ENCODE measurements around the gene NSD2. TPM values are rescaled to one million over a fixed set of nuclear protein-coding genes. Genes with fewer than 3 reads are reported as not detected.
A peak's percentile ranks its signal among the peaks of the same experiment; 100 is the strongest.
"Not testable (repeated sequence)": the region's sequence is repeated elsewhere in the genome, so short reads cannot be mapped to it uniquely, and the experiment has no call there.

The NSD2 gene
- total RNA-seq, 1 experiment from 2014 or later = 86.9 TPM

DNA sequence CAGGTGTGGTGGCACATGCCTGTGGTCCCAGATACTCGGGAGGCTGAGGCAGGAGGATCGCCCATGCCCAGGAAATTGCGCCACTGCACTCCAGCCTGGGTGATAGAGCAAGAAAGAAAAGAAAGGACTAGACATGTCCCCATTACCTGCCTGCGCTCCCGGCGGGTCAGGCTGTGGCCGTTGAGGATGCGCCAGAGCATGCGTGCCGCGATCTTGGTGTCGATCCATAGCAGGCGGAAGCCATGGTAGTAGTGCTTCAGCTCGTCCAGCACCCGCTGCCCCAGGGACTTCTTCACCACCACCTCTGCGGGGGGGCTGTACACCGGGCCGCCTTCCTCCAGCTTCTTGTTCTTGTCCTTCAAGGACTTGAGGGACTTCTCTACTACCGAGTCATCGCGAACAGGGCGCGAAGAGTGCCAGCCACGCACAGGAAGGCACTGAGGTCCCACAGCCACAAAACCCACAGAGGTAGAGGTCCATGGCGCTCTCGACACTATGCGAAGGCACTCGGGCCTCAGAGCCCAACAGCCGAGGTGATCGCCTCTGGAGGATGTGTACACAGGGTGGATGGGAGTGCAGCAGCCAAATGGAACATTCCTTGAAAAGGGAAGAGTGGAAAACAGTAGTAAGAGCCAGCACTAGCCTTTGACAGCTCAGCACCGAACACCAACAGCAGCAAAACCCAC lies 29.8 kb upstream of the NSD2 start:
- in situ Hi-C loops (cut with HindIII; ENCODE audit: low sequenced_read_pairs) = no loop called here
- DNase-seq (ENCODE audit: low spot score) = no peak

DNA sequence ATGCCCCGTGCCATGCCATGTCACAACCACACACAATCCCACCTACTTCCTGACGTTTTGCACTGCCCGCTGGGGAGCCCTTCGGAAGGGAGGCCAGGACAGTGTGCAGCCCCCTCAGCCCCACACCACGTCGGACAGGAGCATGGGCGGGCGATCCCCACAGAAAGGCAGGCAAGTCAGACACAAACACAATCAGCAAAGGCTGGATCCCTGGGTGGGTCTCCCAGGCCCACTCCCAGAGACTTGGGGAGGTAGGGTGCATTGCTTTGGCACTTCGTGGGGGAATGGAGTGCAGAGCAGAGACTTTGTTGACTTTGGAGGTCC lies 29.3 kb upstream of the NSD2 start:
- no peak for DNase-seq (ENCODE audit: low spot score)
- in situ Hi-C loops (cut with HindIII; ENCODE audit: low sequenced_read_pairs) = no loop called here

DNA sequence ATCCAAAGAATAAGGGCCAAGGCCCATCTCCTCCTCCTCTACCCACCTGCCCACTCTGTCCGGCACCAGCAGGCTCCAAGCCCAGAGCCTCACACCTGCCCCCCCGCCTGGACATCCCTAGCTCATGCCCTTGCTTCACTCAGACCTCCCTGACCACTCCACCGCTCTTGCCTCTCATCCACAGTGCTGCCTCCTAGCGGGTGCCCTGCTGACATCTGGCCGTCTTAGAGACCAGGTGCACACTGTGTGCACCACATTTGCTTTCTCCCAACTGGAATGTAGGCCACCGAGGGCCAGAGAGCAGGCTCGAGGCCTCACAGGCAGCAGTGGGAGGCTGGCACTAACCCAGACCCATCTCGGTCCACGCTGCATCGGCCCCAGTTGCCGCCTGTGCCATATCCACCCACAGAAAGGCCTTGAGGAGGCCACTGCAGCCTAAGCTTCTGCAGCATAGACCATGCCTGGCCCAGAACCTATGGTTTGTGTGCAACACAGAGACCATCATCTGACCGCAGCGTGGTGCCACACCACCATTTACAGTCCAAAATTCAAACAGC lies 28.8 kb upstream of the NSD2 start:
- peak; percentile 58 for DNase-seq (ENCODE audit: low spot score)
- in situ Hi-C loops (cut with HindIII; ENCODE audit: low sequenced_read_pairs) = no loop called here

DNA sequence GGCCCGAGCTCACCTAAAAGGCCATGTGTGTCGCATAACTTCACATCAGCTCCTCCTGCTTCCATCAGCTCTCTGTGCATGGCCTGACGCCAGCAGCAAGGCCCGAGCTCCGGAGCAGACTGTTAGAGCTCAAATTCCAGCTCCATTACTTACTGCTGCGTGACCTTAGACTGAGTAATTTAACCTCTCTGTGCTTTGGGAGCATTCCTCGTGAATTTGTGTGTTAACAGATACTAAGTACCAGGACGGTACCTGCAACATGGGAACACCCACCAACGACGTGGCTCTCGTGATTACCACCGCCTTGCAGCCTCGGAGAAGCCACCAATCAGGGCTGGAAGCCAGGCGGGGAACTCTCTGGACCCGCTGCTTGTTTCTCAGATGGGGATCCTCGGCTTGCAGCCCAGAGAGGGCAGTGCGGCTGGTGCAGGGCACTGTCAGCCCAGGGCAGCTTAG lies 28.2 kb upstream of the NSD2 start:
- in situ Hi-C loops (cut with HindIII; ENCODE audit: low sequenced_read_pairs) = no loop called here
- peak; percentile 73 for DNase-seq (ENCODE audit: low spot score)

DNA sequence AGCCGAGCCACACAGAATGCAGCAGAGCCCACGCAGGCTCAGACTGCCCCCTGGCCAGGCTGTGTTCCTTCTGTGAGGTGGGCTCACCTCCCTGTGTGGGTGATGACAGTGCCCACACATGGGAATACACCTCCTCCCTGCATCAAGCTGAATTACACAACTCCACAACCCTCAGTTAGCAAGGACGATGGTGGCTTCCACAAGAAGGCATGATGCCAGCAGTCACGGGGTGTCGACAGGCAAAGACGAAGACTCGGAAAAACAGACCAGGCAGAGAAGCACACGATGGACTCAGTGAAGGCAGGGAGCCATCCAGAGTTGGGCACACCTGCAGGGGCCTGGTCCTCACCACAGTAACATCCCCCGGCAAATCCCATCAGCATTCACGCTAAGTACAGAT lies 27.3 kb upstream of the NSD2 start:
- DNase-seq (ENCODE audit: low spot score) = peak; percentile 59
- in situ Hi-C loops (cut with HindIII; ENCODE audit: low sequenced_read_pairs) = no loop called here

DNA sequence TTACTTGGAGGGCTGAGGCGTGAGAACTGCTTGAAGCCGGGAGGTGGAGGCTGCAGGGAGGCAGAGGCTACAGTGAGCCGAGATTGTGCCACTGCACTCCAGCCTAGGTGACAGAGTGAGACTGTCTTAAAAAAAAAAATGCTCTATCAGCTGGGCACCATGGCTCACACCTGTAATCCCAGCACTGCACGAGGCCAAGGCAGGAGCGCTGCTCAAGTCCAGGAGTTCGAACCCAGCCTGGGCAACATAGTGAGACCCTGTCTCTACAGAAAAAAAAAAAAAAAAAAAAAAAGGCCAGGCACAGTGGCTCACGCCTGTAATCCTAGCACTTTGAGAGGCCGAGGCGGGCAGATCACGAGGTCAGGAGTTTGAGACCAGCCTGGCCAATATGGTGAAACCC lies 26.6 kb upstream of the NSD2 start:
- DNase-seq (ENCODE audit: low spot score); in situ Hi-C loops (cut with HindIII; ENCODE audit: low sequenced_read_pairs): not testable (repeated sequence)

DNA sequence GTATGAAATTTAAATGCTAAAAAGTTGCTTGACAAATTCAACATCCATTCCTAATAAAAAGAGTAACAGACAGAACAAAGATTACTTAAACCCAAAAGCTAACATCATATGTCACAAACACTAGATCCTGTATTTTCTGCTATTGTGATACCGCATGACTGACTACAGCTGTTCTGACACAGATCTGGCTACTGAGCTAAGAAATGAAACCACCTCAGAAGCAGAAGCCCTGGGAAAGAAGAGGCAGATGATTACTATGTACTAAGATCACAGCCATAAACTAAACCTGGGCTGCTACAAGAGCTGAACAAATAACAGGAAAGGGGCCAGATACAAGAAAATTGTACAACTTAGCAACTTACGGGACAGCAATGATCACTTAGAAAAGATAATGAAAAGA lies 24.6 kb upstream of the NSD2 start:
- no peak for DNase-seq (ENCODE audit: low spot score)
- in situ Hi-C loops (cut with HindIII; ENCODE audit: low sequenced_read_pairs) = no loop called here

DNA sequence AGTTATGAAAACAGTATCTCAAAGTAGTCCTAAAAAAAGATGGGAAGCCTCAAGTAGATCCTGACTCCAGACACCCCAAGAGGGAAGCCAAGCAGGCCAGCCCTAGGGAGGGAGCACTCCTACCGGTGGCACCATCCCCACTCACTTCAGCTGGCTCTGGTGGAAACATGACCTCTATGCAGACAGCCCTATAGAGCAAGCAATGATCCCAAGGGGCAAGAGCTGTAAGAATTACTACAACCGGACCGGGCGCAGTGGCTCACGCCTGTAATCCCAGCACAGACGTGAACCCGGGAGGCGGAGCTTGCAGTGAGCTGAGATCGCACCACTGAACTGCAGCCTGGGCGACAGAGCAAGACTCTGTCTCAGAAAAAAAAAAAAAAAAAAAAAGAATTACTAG lies 20.9 kb upstream of the NSD2 start:
- in situ Hi-C loops (cut with HindIII; ENCODE audit: low sequenced_read_pairs) = no loop called here
- peak; percentile 30 for DNase-seq (ENCODE audit: low spot score)

DNA sequence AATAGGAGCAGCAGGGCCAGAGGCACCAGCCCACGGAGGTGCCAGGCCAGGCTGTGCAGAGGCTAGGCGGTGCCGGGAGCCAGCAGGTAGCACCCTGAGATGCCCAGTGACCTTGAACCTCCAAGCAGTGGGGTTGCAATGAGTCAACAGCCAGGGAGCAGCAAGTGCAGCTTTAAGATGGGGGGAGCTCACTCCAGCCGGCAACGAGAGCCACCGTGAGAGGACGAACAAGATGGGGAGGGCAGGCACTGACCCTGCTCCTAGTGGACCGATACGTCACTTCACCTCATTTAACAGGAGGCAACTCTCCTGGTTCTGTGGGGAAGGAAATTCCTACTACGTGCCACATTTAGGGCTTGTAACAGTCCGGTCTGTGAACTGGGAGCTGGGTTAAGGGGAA lies 20.0 kb upstream of the NSD2 start:
- in situ Hi-C loops (cut with HindIII; ENCODE audit: low sequenced_read_pairs) = no loop called here
- DNase-seq (ENCODE audit: low spot score) = peak; percentile 66

DNA sequence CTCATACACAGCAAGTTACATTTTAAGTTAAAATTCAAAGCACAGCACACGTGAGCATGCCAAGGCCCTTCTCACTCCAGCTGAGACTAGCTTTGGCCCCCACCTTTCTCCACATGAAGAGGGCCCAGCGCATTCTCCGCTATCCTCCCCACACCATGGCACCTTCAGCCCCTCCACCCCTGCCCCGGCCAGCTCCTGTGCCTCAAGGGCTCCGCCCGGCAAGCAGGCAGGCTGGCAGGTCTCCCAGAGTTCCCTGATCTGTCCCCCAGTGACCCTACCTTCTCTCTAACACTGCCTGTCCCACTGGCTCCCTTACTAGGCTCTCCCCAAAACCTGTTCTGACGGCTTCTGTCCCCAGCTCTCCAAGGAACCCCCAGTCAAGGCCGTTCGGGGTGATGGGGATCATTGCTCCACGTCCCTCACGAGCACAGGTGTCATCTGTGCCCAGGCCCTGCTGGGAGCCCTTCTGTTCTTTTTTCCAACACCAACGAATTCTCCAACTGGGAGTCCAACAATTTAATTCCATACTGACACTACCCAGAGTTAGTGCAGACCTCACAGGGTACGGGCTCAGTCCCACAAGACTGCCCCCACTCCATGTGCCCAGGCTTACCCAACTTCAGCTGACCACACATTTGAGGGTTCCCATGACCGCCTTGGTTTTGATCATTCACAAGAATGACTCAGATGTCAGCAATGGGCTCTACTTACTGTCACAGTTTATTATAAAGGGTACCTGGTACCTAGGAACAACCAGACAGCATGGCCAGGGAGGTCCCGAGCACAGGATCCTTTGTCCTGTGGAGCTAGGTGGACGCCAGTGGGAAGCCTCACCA lies 19.4 kb upstream of the NSD2 start:
- in situ Hi-C loops (cut with HindIII; ENCODE audit: low sequenced_read_pairs) = no loop called here
- peak; percentile 81 for DNase-seq (ENCODE audit: low spot score)

DNA sequence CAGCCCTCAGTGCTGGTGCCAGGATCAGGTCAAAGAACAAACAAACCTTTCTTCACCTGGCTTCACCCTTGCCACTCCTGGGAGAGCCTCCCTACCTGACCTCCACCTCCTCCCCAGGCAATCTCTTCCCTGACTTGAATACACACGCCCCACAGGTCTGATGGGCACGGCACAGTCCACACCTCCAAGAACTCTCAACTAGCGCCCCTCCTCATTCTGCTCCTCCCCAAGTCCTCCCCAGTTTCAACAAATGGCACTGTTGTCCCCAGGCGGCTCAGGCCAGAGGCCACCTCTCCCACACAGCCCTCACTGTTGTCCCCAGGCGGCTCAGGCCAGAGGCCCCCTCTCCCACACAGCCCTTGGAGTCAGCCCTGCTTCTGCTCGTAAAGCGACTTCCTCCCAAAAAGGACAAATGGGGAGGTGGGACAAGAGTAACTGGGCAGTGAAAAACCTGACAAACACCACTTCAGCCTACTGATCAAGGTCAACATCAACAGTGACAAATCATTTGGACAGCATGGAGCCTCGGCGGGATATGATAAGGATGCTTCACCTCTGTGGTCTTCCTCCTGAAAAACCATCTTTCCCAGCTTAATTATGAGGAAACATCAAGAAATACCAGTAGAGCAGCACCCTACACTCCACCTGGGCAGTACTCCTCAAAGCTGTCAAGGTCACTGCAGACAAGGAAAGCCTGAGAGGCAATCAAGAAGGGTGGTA lies 18.1 kb upstream of the NSD2 start:
- in situ Hi-C loops (cut with HindIII; ENCODE audit: low sequenced_read_pairs) = no loop called here
- no peak for DNase-seq (ENCODE audit: low spot score)

DNA sequence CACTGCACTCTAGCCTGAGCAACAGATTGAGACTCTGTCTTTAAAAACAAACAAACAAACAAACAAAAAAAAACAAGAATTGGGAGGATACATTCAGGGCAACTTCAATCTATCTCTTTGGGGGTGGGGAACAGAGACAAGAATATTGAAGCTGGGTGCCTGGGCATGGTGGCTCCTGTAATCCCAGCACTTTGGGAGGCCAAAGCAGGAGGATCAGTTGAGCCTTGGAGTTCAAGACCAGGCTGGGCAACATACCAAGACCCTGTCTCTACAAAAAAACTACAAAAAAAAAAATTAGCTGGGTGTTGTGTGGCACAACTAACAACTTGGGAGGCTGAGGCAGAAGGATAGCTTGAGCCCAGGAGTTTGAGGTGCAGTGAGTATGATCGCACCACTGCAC lies 16.4 kb upstream of the NSD2 start:
- DNase-seq (ENCODE audit: low spot score) = no peak
- in situ Hi-C loops (cut with HindIII; ENCODE audit: low sequenced_read_pairs) = no loop called here

DNA sequence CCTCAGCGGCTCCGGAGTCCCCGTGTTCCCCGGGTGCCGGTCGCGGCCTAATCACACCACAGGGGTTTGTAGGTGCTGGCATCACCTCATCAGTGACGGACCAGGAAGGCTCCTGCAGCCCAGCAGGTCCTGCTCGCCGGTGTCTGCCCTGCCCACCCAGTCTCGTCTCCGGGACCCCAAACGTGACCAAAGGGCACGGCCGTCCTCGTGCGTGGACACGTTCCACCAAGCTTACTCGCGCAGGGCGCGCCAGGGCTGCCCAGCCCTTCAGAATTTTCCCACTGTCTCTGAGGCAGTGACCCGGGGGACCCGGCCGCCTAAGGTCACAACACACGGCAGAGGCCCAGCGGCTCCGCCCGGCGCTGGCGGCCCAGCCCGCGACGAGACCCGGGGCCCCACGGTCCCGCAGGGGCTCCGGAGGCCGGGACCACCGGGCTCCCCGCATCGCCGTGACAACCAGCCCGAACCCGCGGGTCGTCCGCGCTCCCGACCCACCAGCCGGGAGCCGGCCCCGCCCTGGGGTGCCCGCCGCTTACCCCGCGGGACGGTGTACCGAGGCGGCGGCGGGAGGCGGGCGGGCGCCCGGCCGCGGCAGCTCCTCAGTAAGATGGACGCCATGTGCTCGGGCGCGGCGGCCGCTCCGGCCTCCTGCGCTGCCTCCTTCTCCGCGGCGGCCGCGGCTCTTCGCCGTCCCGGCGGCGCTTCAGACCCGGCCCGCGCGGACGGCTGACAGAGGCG lies 15.7 kb upstream of the NSD2 start:
- in situ Hi-C loops (cut with HindIII; ENCODE audit: low sequenced_read_pairs) = no loop called here
- no peak for DNase-seq (ENCODE audit: low spot score)

DNA sequence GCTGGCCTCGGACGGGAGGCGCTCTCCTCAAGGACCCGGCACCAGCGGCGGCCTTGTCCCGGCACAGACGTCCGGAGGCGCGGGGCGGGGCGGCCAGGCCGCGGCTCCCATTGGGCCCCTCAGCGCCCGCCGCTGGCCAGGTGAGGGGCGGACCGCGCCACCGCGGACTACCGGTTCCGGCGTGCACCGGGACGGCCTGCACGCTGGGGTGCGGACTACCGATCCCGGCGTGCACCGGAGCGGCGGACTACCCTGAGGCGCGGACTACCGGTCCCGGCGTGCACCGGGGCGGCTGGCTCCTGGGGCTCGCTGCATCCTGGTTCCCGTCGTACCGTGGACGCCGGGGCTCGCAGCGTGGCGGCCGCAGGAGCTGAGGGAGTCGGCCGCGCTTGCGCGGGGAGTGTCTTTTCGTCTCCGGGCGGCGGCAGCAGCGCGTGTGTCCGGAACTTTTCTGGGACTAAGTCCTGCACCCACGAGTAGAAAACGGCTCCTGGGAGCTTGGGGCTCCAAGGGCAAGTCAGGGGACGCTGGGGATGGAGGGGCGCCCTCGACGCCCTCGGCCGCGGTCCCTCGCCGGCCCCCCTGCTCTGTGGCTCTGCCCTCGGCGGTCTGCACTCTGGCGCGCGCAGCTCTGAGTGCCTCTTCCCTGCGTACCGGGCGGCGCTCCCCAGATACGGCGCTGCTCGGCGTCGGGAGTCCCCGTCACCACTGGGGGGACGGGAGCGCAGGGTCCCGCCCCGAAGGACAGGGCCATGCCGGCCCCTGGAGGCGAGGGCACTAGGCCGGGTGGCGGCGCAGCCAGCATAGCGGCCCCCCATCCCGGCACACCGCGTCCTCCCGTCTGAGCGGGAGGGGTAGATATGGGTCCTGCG lies 14.9 kb upstream of the NSD2 start, which contains the start of gene LETM1:
Gene LETM1, minus strand, starts transcription at position 86 of the 872 bp plus-strand sequence. CDS start 206 bp downstream, outside the sequence.
- in situ Hi-C loops (cut with HindIII; ENCODE audit: low sequenced_read_pairs) = no loop called here
- peak; percentile 94 for DNase-seq (ENCODE audit: low spot score)

DNA sequence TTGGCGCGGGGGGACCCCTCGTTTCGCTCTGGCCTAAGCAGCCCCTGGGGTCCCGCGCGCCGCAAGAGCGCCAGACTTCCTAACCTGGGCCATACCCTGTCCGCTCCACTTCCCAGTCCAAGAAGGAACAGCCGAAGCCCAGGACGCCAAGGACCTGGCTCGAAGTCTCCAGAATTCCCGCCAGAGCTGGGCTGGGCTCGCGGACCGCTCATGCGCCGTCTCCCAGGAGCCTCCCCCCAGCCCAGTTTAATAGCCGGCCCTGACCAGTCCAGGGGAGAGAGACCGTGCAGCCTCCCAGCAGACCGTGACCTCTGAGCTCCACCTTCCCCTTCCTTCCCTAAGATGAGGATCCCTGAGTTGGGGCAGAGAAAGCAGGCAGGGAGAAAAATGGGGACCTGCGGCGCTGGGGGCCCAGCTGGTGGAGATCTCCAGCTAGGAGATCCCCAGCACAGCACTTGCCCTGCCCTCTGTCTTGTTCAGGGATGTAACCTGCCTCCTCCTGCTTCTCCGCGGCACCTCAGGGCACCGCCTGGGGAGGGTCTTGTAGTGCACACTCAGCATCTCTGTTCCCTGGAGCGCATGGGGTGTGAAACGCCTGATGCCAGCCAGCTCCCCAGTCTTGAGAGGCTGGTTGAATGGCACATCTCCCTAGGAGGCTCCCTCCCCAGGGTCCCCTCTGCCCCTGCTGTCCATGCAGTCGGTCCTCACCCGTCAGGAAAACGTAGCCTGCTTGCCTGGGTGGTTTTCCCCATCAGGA lies 14.1 kb upstream of the NSD2 start:
- in situ Hi-C loops (cut with HindIII; ENCODE audit: low sequenced_read_pairs) = no loop called here
- peak; percentile 32 for DNase-seq (ENCODE audit: low spot score)

DNA sequence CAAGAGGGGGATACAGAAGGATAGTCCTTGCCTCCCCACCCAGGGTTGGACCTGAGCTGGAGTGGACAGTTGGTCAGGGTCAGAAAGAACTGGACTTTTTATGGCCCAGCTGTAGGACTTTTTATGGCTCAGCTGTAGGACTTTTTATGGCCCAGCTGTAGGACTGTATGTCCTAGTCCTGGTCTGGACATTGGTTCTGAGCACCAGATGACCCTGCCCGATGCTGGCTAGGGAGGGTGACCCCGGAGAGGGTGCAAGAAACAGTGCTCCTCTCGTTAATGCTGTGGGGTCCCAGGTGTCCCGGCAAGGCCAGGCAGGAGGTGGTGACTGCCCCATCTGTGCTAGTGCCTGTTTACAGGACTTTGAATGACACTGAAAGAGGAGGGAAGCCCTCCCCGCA lies 13.3 kb upstream of the NSD2 start:
- in situ Hi-C loops (cut with HindIII; ENCODE audit: low sequenced_read_pairs) = no loop called here
- DNase-seq (ENCODE audit: low spot score) = no peak

DNA sequence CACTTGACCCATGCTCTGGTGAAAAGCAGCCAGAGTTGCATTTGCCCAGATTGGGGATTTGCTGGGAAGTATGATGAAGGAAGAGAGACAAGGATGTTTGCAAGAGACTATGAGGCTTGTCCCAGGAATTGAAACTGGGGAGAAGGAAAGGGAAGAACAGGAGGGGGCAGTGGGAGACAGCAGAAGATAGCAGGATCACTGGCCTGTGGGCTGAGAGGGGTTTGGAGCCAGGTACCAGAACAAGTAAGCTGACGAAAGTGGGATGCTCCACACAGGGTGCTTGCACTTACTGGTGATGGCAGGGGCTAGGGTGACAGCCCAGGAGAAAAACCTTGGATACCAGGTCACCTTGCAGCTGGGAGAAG lies 11.8 kb upstream of the NSD2 start:
- in situ Hi-C loops (cut with HindIII; ENCODE audit: low sequenced_read_pairs) = no loop called here

More for the DNA sequence above, 11.8 kb upstream of the NSD2 start:
- no peak for DNase-seq (ENCODE audit: low spot score)
